Osteoblast (primary cell): Measurements from ENCODE around the gene ZNF592. TPM values are rescaled to one million over a fixed set of nuclear protein-coding genes. Genes with fewer than 3 reads are reported as not detected.
A peak's percentile ranks its signal among the peaks of the same experiment; 100 is the strongest.

ENCODE experiments used
- DNase-seq: peaks from one replicate; pipeline ENCODE4 v3.0.0; 2011; ENCODE audit warnings: low spot score, mixed read lengths; ENCODE audit not compliant: insufficient read length; ENCODE audit errors: missing footprints
- H2AFZ ChIP-seq: 2 replicates; pipeline ENCODE4 v1.6.0; 2011; ENCODE audit warnings: mild to moderate bottlenecking, low read length
- H3K27ac ChIP-seq: 2 replicates; pipeline ENCODE4 v1.5.1; 2011; ENCODE audit warnings: mild to moderate bottlenecking, low read depth, low read length, moderate library complexity
- H3K27me3 ChIP-seq: 2 replicates; pipeline ENCODE4 v1.6.0; 2012; ENCODE audit warnings: mild to moderate bottlenecking, control low read depth, inconsistent platforms, low read length, moderate library complexity; ENCODE audit not compliant: insufficient read depth
- H3K36me3 ChIP-seq: 2 replicates; pipeline ENCODE4 v1.5.1; 2011; ENCODE audit warnings: mild to moderate bottlenecking, low read length, control low read depth, moderate library complexity; ENCODE audit not compliant: insufficient read depth
- H3K4me1 ChIP-seq: 2 replicates; pipeline ENCODE4 v1.5.1; 2011; ENCODE audit warnings: mild to moderate bottlenecking, low read length, control low read depth, moderate library complexity; ENCODE audit not compliant: insufficient read depth
- H3K4me2 ChIP-seq: 2 replicates; pipeline ENCODE4 v1.6.0; 2011; ENCODE audit warnings: mild to moderate bottlenecking, low read length; ENCODE audit not compliant: insufficient read depth
- H3K4me3 ChIP-seq: fragments of 200-600 bp; sonication (generic); 3 replicates; pipeline ENCODE4 v1.5.1; 2012; ENCODE audit warnings: mild to moderate bottlenecking, low read length, inconsistent platforms; ENCODE audit not compliant: insufficient read depth
- H3K79me2 ChIP-seq: 2 replicates; pipeline ENCODE4 v1.6.0; 2012; ENCODE audit warnings: mild to moderate bottlenecking, low read length, control low read depth, inconsistent platforms; ENCODE audit not compliant: insufficient read depth
- H3K9me3 ChIP-seq: 2 replicates; pipeline ENCODE4 v1.5.1; 2011; ENCODE audit warnings: low read depth, low read length, control low read depth
- H4K20me1 ChIP-seq: 2 replicates; pipeline ENCODE4 v1.6.0; 2012; ENCODE audit warnings: mild to moderate bottlenecking, low read length, control low read depth; ENCODE audit not compliant: insufficient read depth
- CTCF ChIP-seq: IDR thresholded peaks from 2 replicates; pipeline ENCODE4 v1.5.1; 2011; ENCODE audit warnings: mild to moderate bottlenecking, low read depth, low read length, moderate library complexity; ENCODE audit errors: extremely low read depth
- total RNA-seq: library from RNA; depleted of rRNA; stranded (reverse); fragments of >200 nt; gene quantifications from 2 replicates; pipeline ENCODE4 v1.2.3, GENCODE V29; 2012

The ZNF592 gene, protein sequence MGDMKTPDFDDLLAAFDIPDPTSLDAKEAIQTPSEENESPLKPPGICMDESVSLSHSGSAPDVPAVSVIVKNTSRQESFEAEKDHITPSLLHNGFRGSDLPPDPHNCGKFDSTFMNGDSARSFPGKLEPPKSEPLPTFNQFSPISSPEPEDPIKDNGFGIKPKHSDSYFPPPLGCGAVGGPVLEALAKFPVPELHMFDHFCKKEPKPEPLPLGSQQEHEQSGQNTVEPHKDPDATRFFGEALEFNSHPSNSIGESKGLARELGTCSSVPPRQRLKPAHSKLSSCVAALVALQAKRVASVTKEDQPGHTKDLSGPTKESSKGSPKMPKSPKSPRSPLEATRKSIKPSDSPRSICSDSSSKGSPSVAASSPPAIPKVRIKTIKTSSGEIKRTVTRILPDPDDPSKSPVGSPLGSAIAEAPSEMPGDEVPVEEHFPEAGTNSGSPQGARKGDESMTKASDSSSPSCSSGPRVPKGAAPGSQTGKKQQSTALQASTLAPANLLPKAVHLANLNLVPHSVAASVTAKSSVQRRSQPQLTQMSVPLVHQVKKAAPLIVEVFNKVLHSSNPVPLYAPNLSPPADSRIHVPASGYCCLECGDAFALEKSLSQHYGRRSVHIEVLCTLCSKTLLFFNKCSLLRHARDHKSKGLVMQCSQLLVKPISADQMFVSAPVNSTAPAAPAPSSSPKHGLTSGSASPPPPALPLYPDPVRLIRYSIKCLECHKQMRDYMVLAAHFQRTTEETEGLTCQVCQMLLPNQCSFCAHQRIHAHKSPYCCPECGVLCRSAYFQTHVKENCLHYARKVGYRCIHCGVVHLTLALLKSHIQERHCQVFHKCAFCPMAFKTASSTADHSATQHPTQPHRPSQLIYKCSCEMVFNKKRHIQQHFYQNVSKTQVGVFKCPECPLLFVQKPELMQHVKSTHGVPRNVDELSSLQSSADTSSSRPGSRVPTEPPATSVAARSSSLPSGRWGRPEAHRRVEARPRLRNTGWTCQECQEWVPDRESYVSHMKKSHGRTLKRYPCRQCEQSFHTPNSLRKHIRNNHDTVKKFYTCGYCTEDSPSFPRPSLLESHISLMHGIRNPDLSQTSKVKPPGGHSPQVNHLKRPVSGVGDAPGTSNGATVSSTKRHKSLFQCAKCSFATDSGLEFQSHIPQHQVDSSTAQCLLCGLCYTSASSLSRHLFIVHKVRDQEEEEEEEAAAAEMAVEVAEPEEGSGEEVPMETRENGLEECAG (N-terminal part only)
- total RNA-seq = 11.2 and 12.4 TPM in 2 replicates

- Histone ChIP-seq H3K79me2 (peaks cover 64% of the 10 kb centered on the region), H3K9me3 (no peaks in the 10 kb centered on the region), H3K36me3 (no peaks in the 10 kb centered on the region), H3K4me3 (peak within 1 kb of the TSS; percentile 84), H4K20me1 (peaks cover 39% of the 10 kb centered on the region), H3K4me2 (peak within 1 kb of the TSS; percentile 95), H2AFZ (peak within 1 kb of the TSS; percentile 96), H3K27me3 (no peaks in the 10 kb centered on the region), H3K4me1 (peaks cover 30% of the 10 kb centered on the region), H3K27ac (peak within 1 kb of the TSS; percentile 97)
- DNase-seq = peak; percentile 97
- no peak for TF ChIP-seq CTCF
Measured at GRCh38 chr15:84748274-84749110, at the start of gene ZNF592. ZNF592 (plus strand) TSS chr15:84748592; CDS start chr15:84782676, 34,084 bp downstream.

GRCh38 chr15:84699538-84700191 is 48.7 kb upstream of the ZNF592 start:
- H3K9me3 ChIP-seq = no peaks in the 10 kb centered on the region
- H4K20me1 ChIP-seq = peaks cover 27% of the 10 kb centered on the region

More at GRCh38 chr15:84699538-84700191, 48.7 kb upstream of the ZNF592 start:
- no peak for TF ChIP-seq CTCF
- Histone ChIP-seq H2AFZ (no peak overlapping the region), H3K27me3 (no peaks in the 10 kb centered on the region), H3K79me2 (peaks cover 96% of the 10 kb centered on the region), H3K4me3 (no peak overlapping the region), H3K27ac (no peak overlapping the region), H3K4me1 (no peaks in the 10 kb centered on the region), H3K4me2 (no peak overlapping the region), H3K36me3 (no peaks in the 10 kb centered on the region)
- peak; percentile 14 for DNase-seq
